ENCODE results near the gene TTLL11.

Gene TTLL11

DNA sequence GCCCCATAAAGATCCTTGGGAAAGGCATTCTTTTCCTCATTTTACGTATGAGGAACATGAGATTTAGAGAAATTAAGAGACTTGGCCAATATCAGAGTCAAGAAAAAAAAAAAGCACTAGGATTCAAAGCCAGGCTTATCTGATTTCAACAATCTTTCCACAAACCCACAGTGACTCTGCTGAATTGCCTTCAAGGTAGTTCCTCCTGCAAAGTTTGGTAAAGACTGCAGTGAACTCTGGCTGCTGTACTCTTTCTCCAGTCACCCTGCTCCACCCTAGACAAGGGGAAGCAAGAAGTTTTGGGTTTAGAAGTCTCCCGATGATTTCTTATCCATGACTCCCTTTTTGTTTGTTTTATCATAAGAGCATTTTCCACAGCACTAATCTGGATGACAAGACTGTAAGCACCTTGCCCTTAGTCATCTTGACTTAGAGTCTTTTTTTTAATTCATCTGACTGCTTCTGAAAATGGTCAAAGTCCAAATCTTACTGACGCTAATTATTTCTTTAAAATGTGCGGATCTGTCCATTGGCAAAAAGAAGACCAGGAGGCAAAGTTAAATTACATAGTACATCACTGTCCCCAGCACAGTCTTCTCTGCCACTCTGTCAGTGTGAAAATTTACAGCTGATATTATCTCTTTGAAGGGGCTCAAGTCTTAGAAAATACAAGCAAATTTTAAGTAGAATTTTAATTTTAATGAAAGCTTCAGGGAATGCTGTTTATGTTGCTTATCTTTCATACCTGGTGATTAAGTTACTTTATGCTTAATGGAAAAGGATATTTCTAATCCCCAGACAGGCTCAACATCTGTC is 180.1 kb downstream of the TTLL11 start:
- no peaks in the 10 kb centered on the region for H3K36me3 ChIP-seq (replicated peaks in 1 of 2; ENCODE audit: control insufficient read depth in 2 of 2, insufficient read depth in 2 of 2, low read length in 2 of 2)
- no peak for DNase-seq (ENCODE audit: low spot score)
- H2BK120ac ChIP-seq (ENCODE audit: low read depth, low read length) = no peak overlapping the region
- H3K23ac ChIP-seq (ENCODE audit: low read depth, low read length, poor library complexity) = no peak overlapping the region
- no peaks in the 10 kb centered on the region for H3K79me1 ChIP-seq (ENCODE audit: low read depth, low read length)
- no peak overlapping the region for H3K4me2 ChIP-seq (ENCODE audit: insufficient read depth, low read length, poor library complexity, severe bottlenecking)
- peaks cover 0 to 1% of the 10 kb centered on the region in 2 donors for H3K4me1 ChIP-seq (ENCODE audit: control insufficient read depth in 2 of 2, insufficient read depth in 1 of 2, low read depth in 1 of 2, low read length in 2 of 2)
- H2AK5ac ChIP-seq (ENCODE audit: low read depth, low read length) = no peak overlapping the region
- H3K9me3 ChIP-seq (replicated peaks in 1 of 2; ENCODE audit: control insufficient read depth in 2 of 2, insufficient read depth in 1 of 2, low read depth in 1 of 2, low read length in 2 of 2) = no peaks in the 10 kb centered on the region
- no peak overlapping the region for H3K14ac ChIP-seq (ENCODE audit: low read length)
- no peak overlapping the region for H3K9ac ChIP-seq (ENCODE audit: low read depth, low read length, poor library complexity)
- no peak overlapping the region for H3K4ac ChIP-seq (ENCODE audit: low read length)
- no peak overlapping the region for H3K27ac ChIP-seq (replicated peaks; ENCODE audit: low read length)
- H3K27me3 ChIP-seq (ENCODE audit: control insufficient read depth in 3 of 3, insufficient read depth in 3 of 3, low read depth in 1 of 3, low read length in 3 of 3) = peaks cover 0 to 15% (median 3%) of the 10 kb centered on the region in 3 experiments
- no peak overlapping the region for H2BK12ac ChIP-seq (ENCODE audit: low read length)
- H3K4me3 ChIP-seq (ENCODE audit: low read length in 2 of 2) = no peak overlapping the region
- WGBS, 2 donors (ENCODE audit: extremely low coverage in 2 of 2, insufficient read length in 2 of 2, insufficient replicate concordance in 1 of 2) = no CpG with 5 or more reads among the region's 4 CpGs
- no peak overlapping the region for H2AFZ ChIP-seq (ENCODE audit: low read length)
- H2BK15ac ChIP-seq (ENCODE audit: low read length) = no peak overlapping the region
- no peak overlapping the region for H4K8ac ChIP-seq (ENCODE audit: low read depth, low read length)
- H2BK5ac ChIP-seq (ENCODE audit: low read length) = no peak overlapping the region
- H4K91ac ChIP-seq (ENCODE audit: low read depth, low read length, poor library complexity) = no peak overlapping the region
- no peak overlapping the region for H3K18ac ChIP-seq (ENCODE audit: low read length)

- H4K8ac ChIP-seq (ENCODE audit: low read depth, low read length) = no peak overlapping the region
- H3K4me1 ChIP-seq (ENCODE audit: control insufficient read depth in 2 of 2, insufficient read depth in 1 of 2, low read depth in 1 of 2, low read length in 2 of 2) = peaks cover 0 to 1% of the 10 kb centered on the region in 2 donors
- H3K27me3 ChIP-seq (ENCODE audit: control insufficient read depth in 3 of 3, insufficient read depth in 3 of 3, low read depth in 1 of 3, low read length in 3 of 3) = peaks cover 0 to 19% (median 3%) of the 10 kb centered on the region in 3 experiments
- no peak for DNase-seq (ENCODE audit: low spot score)
- H3K9me3 ChIP-seq (replicated peaks in 1 of 2; ENCODE audit: control insufficient read depth in 2 of 2, insufficient read depth in 1 of 2, low read depth in 1 of 2, low read length in 2 of 2) = no peaks in the 10 kb centered on the region
- no peak overlapping the region for H3K14ac ChIP-seq (ENCODE audit: low read length)
- H3K36me3 ChIP-seq (replicated peaks in 1 of 2; ENCODE audit: control insufficient read depth in 2 of 2, insufficient read depth in 2 of 2, low read length in 2 of 2) = no peaks in the 10 kb centered on the region
- no peak overlapping the region for H2BK5ac ChIP-seq (ENCODE audit: low read length)
- no peak overlapping the region for H2AK5ac ChIP-seq (ENCODE audit: low read depth, low read length)
- WGBS, 2 donors (ENCODE audit: extremely low coverage in 2 of 2, insufficient read length in 2 of 2, insufficient replicate concordance in 1 of 2) = no CpG with 5 or more reads among the region's 4 CpGs
- H3K79me1 ChIP-seq (ENCODE audit: low read depth, low read length) = no peaks in the 10 kb centered on the region
- no peak overlapping the region for H3K9ac ChIP-seq (ENCODE audit: low read depth, low read length, poor library complexity)
- no peak overlapping the region for H2BK120ac ChIP-seq (ENCODE audit: low read depth, low read length)
- H3K4me3 ChIP-seq (ENCODE audit: low read length in 2 of 2) = no peak overlapping the region
- no peak overlapping the region for H2BK15ac ChIP-seq (ENCODE audit: low read length)
- H3K4me2 ChIP-seq (ENCODE audit: insufficient read depth, low read length, poor library complexity, severe bottlenecking) = no peak overlapping the region
- H2BK12ac ChIP-seq (ENCODE audit: low read length) = no peak overlapping the region
- H2AFZ ChIP-seq (ENCODE audit: low read length) = no peak overlapping the region
- no peak overlapping the region for H4K91ac ChIP-seq (ENCODE audit: low read depth, low read length, poor library complexity)
- H3K27ac ChIP-seq (replicated peaks; ENCODE audit: low read length) = no peak overlapping the region
- no peak overlapping the region for H3K4ac ChIP-seq (ENCODE audit: low read length)
- no peak overlapping the region for H3K23ac ChIP-seq (ENCODE audit: low read depth, low read length, poor library complexity)
- no peak overlapping the region for H3K18ac ChIP-seq (ENCODE audit: low read length)
Observed at GRCh38 chr9:121910491-121911040, 182.5 kb downstream of the TTLL11 start.

DNA sequence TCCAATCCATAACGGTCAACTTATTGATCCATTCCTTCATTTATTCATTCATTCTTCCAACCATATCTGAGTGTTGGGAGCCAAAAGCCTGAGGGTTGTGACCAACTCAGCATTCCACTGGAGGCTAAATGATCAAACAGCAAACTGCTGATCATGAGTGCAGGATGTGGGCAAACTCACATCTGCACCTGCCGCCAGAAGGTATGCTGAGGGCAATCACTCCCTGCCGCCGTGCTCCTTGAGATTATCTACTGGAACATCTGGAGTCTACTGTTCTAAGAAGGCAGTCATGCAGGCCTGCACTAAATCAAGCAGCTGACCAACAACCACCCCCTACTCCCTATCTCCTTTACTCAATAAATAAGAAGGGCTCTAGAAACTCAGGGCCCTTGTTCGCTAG is 184.0 kb downstream of the TTLL11 start:
- H4K91ac ChIP-seq (ENCODE audit: low read depth, low read length, poor library complexity) = no peak overlapping the region
- no peak overlapping the region for H2BK15ac ChIP-seq (ENCODE audit: low read length)
- no CpG with 5 or more reads among the region's 5 CpGs for WGBS, 2 donors (ENCODE audit: extremely low coverage in 2 of 2, insufficient read length in 2 of 2, insufficient replicate concordance in 1 of 2)
- H3K79me1 ChIP-seq (ENCODE audit: low read depth, low read length) = no peaks in the 10 kb centered on the region
- no peaks in the 10 kb centered on the region for H3K36me3 ChIP-seq (replicated peaks in 1 of 2; ENCODE audit: control insufficient read depth in 2 of 2, insufficient read depth in 2 of 2, low read length in 2 of 2)
- H2AK5ac ChIP-seq (ENCODE audit: low read depth, low read length) = no peak overlapping the region
- no peak overlapping the region for H3K27ac ChIP-seq (replicated peaks; ENCODE audit: low read length)
- no peak overlapping the region for H2AFZ ChIP-seq (ENCODE audit: low read length)
- H4K8ac ChIP-seq (ENCODE audit: low read depth, low read length) = no peak overlapping the region
- H3K4me2 ChIP-seq (ENCODE audit: insufficient read depth, low read length, poor library complexity, severe bottlenecking) = no peak overlapping the region
- no peak overlapping the region for H3K23ac ChIP-seq (ENCODE audit: low read depth, low read length, poor library complexity)
- H3K4me1 ChIP-seq (ENCODE audit: control insufficient read depth in 2 of 2, insufficient read depth in 1 of 2, low read depth in 1 of 2, low read length in 2 of 2) = peaks cover 0 to 1% of the 10 kb centered on the region in 2 donors
- H3K9ac ChIP-seq (ENCODE audit: low read depth, low read length, poor library complexity) = no peak overlapping the region
- H2BK120ac ChIP-seq (ENCODE audit: low read depth, low read length) = no peak overlapping the region
- no peak overlapping the region for H2BK12ac ChIP-seq (ENCODE audit: low read length)
- DNase-seq (ENCODE audit: low spot score) = no peak
- peaks cover 0 to 19% (median 0%) of the 10 kb centered on the region in 3 experiments for H3K27me3 ChIP-seq (ENCODE audit: control insufficient read depth in 3 of 3, insufficient read depth in 3 of 3, low read depth in 1 of 3, low read length in 3 of 3)
- H3K14ac ChIP-seq (ENCODE audit: low read length) = no peak overlapping the region
- H3K18ac ChIP-seq (ENCODE audit: low read length) = no peak overlapping the region
- H3K4me3 ChIP-seq (ENCODE audit: low read length in 2 of 2) = no peak overlapping the region
- no peak overlapping the region for H3K4ac ChIP-seq (ENCODE audit: low read length)
- H3K9me3 ChIP-seq (replicated peaks in 1 of 2; ENCODE audit: control insufficient read depth in 2 of 2, insufficient read depth in 1 of 2, low read depth in 1 of 2, low read length in 2 of 2) = no peaks in the 10 kb centered on the region
- no peak overlapping the region for H2BK5ac ChIP-seq (ENCODE audit: low read length)

GRCh38 chr9:121906074-121906870 is 186.8 kb downstream of the TTLL11 start:
- no peak for DNase-seq (ENCODE audit: low spot score)
- Histone ChIP-seq H2BK15ac (ENCODE audit: low read length) (no peak overlapping the region), H3K14ac (ENCODE audit: low read length) (no peak overlapping the region), H2AK5ac (ENCODE audit: low read depth, low read length) (no peak overlapping the region), H3K23ac (ENCODE audit: low read depth, low read length, poor library complexity) (no peak overlapping the region), H2BK12ac (ENCODE audit: low read length) (no peak overlapping the region), H2AFZ (ENCODE audit: low read length) (no peak overlapping the region), H3K27ac (replicated peaks; ENCODE audit: low read length) (no peak overlapping the region), H3K36me3 (replicated peaks in 1 of 2; ENCODE audit: control insufficient read depth in 2 of 2, insufficient read depth in 2 of 2, low read length in 2 of 2) (no peaks in the 10 kb centered on the region), H3K9ac (ENCODE audit: low read depth, low read length, poor library complexity) (no peak overlapping the region), H3K27me3 (ENCODE audit: control insufficient read depth in 3 of 3, insufficient read depth in 3 of 3, low read depth in 1 of 3, low read length in 3 of 3) (peaks cover 0 to 22% (median 0%) of the 10 kb centered on the region in 3 experiments), H4K91ac (ENCODE audit: low read depth, low read length, poor library complexity) (no peak overlapping the region), H3K9me3 (replicated peaks in 1 of 2; ENCODE audit: control insufficient read depth in 2 of 2, insufficient read depth in 1 of 2, low read depth in 1 of 2, low read length in 2 of 2) (no peaks in the 10 kb centered on the region), H3K4ac (ENCODE audit: low read length) (no peak overlapping the region), H3K4me1 (ENCODE audit: control insufficient read depth in 2 of 2, insufficient read depth in 1 of 2, low read depth in 1 of 2, low read length in 2 of 2) (peaks cover 0 to 1% of the 10 kb centered on the region in 2 donors), H3K79me1 (ENCODE audit: low read depth, low read length) (no peaks in the 10 kb centered on the region), H4K8ac (ENCODE audit: low read depth, low read length) (no peak overlapping the region), H2BK120ac (ENCODE audit: low read depth, low read length) (no peak overlapping the region), H3K4me2 (ENCODE audit: insufficient read depth, low read length, poor library complexity, severe bottlenecking) (no peak overlapping the region), H2BK5ac (ENCODE audit: low read length) (no peak overlapping the region), H3K18ac (ENCODE audit: low read length) (no peak overlapping the region), H3K4me3 (ENCODE audit: low read length in 2 of 2) (no peak overlapping the region)
- no CpG with 5 or more reads among the region's 1 CpG for WGBS, 2 donors (ENCODE audit: extremely low coverage in 2 of 2, insufficient read length in 2 of 2, insufficient replicate concordance in 1 of 2)
